WI38 (cell line): Measurements from ENCODE around the gene ATP6V1E1.

ENCODE experiments used
- H3K4me3 ChIP-seq: 2 replicates; pipeline ENCODE4 v1.5.1; 2011; ENCODE audit warnings: low read depth, mild to moderate bottlenecking, control low read depth, low read length
- CTCF ChIP-seq: IDR thresholded peaks from 2 replicates; pipeline ENCODE4 v1.5.1; 2012; ENCODE audit warnings: low read depth, mild to moderate bottlenecking, control low read depth, low read length

Gene ATP6V1E1

GRCh38 chr22:17542452-17542851 lies 86.1 kb downstream of the ATP6V1E1 start:
- TF ChIP-seq CTCF, result no peak
- no peak overlapping the region for H3K4me3 ChIP-seq
